DMS79 treated with DMSO at 0.1 percent for 48 hours (cell line): Measurements from ENCODE around the gene POU6F2.
A peak's percentile ranks its signal among the peaks of the same experiment; 100 is the strongest.
"Not testable (repeated sequence)": the region's sequence is repeated elsewhere in the genome, so short reads cannot be mapped to it uniquely, and the experiment has no call there.

Source experiments
- DNase-seq: peaks from one replicate; lab custom pipeline; 2025; lab: John Stamatoyannopoulos, UW

The POU6F2 gene, protein sequence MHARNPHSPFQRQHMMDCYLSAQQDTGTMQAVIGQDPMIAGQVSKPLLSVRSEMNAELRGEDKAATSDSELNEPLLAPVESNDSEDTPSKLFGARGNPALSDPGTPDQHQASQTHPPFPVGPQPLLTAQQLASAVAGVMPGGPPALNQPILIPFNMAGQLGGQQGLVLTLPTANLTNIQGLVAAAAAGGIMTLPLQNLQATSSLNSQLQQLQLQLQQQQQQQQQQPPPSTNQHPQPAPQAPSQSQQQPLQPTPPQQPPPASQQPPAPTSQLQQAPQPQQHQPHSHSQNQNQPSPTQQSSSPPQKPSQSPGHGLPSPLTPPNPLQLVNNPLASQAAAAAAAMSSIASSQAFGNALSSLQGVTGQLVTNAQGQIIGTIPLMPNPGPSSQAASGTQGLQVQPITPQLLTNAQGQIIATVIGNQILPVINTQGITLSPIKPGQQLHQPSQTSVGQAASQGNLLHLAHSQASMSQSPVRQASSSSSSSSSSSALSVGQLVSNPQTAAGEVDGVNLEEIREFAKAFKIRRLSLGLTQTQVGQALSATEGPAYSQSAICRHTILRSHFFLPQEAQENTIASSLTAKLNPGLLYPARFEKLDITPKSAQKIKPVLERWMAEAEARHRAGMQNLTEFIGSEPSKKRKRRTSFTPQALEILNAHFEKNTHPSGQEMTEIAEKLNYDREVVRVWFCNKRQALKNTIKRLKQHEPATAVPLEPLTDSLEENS

DNA sequence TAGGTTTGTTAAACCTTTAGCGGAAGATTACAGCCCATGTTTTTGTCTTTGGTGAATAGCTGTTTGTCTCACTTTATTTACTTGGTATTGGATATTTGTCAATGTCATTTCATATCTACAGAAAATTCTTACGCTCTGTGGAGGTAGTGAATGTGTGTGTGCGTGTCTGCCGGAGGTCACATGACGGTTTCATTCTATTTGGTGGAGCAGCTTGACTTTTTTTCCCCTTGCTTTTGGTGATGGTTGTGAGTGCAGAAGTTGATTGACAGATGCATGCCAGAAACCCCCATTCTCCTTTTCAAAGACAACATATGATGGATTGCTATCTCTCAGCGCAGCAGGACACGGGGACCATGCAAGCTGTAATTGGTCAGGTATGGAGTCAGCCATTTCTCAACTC is at the start of gene POU6F2:
TSS of gene POU6F2 (plus strand) at position 225 of the 400 bp plus-strand sequence. CDS start at position 270, 45 bp downstream.
- no peak for DNase-seq

GRCh38 chr7:38928506-38928905 is 49.2 kb upstream of the POU6F2 start:
- no peak for DNase-seq

DNA sequence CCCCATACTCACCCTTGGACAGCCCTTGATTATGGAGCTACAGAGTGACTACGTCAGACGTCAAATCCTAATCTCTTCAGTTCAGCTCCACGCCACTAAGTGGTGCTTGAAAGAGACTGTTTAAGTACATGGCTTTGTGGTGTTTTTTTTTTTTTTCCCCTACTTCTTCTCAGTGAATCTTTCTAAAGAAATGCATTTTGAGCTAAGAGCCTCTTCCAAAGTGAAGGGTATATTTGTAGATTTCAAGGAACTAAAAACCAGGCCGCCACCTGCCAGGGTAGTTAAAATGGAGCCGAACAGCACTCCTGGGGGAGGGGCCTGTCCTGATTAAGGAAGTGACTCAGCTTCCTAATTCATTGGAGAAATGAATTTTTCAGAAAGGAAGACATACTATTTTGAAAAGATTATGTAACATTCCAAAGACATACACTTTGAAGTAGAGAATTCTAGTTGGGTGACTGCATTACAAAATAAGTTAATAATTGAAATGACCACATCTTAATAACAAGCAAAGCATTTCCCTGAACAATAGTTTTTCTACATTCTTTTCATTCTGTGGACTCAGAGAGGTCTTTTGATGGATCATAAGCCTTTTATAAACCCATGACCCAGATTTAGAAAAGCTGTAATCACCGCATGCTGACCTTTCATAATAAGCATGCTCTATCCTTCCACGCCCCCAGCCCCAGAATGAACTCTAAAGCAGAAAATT is 48.1 kb upstream of the POU6F2 start:
- DNase-seq = peak; percentile 99

DNA sequence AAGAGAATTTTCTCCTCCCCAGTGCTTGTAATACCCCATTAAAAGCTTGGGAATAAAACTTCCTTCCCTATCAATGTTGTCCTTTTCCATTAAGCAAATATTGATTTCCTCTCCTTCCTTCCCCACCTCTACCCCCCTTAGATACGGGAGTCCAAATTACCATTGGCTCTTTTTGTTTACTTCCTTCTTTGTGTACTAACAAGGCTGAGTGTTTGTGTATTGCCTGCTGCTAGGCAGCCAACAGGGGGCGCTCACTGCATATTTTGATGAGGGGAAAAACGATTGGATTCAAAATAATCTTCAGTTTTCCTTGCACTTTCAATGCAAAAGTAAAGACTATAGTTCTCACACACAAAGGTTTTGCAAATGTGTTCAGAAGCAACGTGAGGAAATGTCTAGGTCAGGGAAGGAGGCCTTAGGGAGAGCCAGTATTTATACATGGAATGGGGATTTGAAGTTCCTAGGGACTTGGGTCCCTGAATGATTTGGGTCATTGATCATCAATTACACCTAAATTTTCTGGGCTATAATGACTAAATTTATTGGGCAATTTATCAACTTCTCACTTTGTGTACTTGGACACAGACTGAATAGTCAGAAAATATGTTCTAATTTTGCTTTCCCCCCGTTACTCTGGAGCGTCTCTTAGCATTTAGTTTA is 45.1 kb upstream of the POU6F2 start:
- DNase-seq = peak; percentile 70

- DNase-seq = peak; percentile 87
These were observed 43.7 kb upstream of the POU6F2 start for GRCh38 chr7:38934051-38934450.

DNA sequence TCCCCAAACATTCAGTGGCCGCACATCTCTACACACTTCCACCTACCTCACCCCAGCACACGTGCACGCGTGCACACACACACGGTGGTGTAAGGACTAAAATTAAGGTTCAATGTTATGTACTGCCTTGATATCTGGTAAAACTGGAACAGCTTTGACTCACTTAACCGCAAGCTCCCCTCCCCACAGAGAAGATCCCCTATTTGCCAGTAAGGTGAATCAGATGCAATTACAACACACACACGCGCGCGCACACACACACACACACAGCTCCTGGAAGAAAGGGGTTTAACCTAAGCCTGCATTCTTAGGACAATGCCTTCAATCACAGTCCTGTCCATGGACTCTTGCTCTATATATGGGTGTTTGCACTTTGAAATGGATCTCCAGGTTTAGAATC is 43.2 kb upstream of the POU6F2 start:
- no peak for DNase-seq

DNA sequence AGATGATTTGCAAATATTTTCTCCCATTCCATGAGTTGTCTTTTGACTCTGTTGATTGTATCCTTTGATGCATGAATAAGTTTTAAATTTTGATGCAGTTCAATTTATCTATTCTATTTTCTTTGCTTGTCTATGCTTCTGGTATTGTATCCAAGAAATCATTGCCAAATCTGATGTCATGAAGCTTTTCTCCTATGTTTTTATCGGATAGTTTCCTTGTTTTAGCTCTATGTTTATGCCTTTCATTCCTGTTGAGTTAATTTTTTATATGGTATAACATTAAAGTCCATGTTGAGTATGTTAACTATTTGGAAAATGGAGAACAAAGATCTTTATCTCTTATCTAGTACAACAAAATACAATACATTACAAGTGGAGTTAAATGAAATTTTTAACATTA is 41.1 kb upstream of the POU6F2 start:
- no peak for DNase-seq

- DNase-seq = no peak
These were observed 39.7 kb upstream of the POU6F2 start for GRCh38 chr7:38938001-38938485.

DNA sequence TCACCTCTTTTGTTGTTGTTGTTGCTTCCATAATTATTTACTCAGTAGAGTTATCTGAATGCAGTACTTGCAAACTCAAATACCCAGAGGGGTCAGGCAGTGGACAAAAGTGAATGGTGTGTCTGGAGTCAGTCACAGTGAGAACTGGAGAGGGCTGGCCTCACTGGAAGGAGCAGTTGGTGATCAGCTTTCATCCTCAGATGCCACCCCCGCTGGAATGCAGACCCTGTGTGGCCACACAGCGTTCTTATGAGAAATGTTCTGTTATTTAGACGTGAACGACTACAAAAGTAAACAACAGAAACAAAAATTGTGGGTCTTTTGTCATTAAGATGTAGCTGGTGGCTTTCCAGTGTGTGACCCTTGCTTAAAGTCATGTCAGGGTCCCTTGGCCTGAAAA is 39.1 kb upstream of the POU6F2 start:
- no peak for DNase-seq

DNA sequence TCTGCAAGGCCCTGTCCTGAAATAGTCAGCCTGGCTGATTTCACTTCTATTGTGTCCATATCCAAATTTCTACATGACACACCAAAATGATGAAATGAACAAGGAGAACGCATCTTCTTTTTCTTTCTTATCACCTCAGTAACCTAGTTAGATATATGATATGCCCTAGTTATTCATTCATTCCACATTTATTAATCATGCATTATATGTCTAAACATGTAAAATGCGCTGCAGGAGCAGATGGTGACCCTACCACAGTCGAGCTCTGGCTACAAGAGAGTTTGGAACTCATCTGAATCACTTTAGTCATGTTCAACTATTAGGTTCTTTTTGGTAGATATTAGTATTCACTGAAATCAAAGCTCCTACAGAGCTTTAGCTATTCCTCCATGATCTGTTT is 36.9 kb upstream of the POU6F2 start:
- DNase-seq = no peak

- no peak for DNase-seq
These were observed 35.2 kb upstream of the POU6F2 start for GRCh38 chr7:38942431-38943051.

DNA sequence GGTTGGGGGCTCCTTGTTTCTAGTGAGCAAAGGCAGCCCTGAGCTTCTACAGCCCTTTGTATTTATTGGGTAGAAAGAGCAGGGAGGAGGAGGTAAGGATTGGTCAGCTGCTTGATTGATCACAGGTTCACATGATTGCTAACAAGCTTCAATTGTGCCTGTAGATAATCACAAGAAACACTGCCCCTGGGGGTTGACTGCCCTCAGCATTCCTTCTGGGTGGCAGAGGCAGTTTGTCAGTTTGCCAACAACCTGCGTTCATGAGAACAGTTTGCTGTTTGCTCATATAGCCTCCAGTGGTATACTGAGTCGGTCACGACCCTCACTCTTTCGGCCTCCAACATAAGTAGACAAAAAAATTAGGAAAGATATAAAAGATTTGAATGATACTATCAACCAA is 30.2 kb upstream of the POU6F2 start:
- not testable (repeated sequence) for DNase-seq

DNA sequence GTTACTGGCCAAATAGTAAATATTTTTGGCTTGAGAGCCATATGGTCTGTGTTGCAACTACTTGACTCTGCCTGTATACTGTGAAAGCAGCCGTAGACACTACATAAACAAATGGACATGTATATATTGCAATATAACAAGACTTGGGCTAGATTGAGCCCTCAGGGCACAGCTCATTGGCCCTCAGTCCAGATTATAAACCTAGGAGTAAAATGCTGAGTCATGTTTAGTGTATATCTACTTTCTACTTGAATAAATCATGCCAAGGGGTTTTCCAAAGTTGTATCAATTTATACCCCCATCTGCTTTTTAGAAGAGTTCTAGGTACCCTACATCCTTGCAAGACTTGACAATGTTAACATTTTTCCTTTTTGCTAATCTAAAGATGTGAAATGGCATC is 27.4 kb upstream of the POU6F2 start:
- DNase-seq = no peak

GRCh38 chr7:38951213-38951612 is 26.5 kb upstream of the POU6F2 start:
- DNase-seq = no peak

GRCh38 chr7:38953227-38953626 is 24.5 kb upstream of the POU6F2 start:
- DNase-seq = no peak

GRCh38 chr7:38953971-38954370 is 23.7 kb upstream of the POU6F2 start:
- no peak for DNase-seq

GRCh38 chr7:38955892-38956291 is 21.8 kb upstream of the POU6F2 start:
- DNase-seq = no peak

DNA sequence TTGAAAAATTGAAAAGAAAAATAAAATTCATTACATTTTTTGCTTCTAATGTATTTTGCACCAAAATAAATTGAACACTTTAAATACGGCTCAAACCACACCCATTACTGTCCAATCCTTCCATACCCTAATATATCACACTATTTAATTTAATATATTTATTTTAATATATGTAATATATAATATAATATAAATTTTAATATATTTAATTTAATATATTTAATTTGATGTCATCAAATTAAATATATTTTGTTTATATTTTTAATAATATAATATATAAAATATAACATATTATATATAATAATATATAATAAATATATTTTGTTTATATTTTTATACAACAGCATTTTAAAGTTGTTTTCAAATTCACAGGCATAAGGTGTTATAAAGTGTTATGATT is 15.7 kb upstream of the POU6F2 start:
- no peak for DNase-seq

DNA sequence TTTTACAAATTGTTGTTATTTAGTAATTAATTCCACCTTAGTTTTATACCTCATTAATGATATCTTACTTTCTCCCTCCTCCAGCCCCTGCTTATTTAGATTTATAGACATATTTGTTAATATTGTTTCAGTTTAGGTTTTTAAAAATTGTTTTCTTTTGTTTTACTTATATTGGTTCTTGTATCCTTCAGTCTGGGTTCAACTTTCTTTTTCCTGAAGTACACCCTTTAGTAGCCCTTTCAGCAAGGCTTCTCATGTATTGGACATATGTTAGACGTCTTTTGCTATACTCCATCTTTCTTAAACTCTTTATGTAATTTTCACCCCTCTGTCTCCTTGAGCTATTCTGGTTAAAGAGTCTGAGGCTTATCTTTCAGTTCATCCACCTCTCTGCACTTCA is 12.8 kb upstream of the POU6F2 start:
- no peak for DNase-seq

GRCh38 chr7:38973760-38974159 is 3.9 kb upstream of the POU6F2 start:
- no peak for DNase-seq

DNA sequence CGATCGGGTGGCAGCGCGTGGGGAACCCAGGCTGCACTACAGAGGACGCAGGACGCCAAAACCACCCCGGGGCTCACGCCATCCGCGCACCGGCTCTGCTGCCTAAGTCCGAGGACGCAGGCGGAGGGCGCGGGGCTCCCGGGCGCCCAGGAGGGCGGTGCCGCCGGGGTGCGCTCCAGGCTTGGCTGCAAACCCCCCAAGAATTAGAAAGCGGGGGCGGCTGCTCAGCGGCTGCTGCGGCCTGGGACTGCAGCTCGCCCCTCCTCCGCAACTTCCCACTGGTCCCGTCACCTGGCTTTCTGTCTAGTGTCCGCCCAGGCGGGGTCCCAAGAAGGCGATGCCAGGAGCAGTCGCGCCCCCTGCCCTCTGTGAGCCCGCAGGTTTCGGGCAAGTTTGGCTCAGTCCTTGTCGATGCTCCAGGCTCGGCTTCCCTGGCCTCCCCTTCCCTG is 1.7 kb upstream of the POU6F2 start:
- DNase-seq = no peak

GRCh38 chr7:38978491-38978890 is 782 bp downstream of the POU6F2 start:
- no peak for DNase-seq
